Measurements from ENCODE around the gene DARS1. TPM values are rescaled to one million over a fixed set of nuclear protein-coding genes. Genes with fewer than 3 reads are reported as not detected.

The DARS1 gene
- total RNA-seq: 48.8 and 62.5 TPM in 2 replicates

DNA sequence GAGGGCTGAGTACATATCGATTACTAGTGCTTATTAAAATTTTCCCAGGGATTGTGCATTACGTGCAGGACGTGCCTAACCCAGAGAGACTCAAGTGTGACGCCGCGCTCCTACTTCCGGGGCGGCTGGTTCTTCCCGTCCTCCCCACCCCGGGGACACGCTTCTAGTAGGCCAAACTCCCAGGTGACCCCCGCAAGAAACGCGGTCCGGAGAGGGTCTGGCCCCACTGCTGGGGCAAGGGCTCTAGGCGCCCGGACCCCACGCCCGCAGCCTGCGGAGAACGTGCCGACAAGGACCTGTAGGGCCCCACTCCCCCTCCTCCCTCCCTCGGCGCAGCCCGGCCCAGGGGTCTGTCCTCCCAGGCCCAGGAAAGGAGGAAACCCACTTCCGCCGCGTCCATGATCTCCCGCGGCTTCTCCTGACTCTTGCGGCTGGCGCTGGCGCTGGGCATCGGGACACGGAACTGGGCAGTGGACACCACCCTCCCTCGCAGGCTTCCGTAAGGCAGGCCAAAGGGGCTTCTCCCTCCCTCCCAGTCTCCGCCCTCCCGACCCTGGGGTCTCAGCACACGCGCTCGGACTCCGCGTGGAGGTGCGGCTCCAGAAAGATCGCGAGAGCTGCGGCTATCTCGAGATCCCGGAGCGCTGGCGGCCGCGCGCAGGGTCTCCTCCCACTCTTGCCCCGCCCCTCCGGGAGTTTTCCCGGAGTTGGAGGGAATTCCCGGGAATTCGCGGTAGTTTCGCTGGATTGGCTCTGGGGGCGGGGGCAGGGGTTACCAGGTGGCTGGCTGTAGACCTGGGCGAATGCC lies at the start of gene DARS1:
TSS of gene DARS1 (minus strand) at position 609 of the 808 bp plus-strand sequence. CDS start at position 451, 158 bp downstream.

DNA sequence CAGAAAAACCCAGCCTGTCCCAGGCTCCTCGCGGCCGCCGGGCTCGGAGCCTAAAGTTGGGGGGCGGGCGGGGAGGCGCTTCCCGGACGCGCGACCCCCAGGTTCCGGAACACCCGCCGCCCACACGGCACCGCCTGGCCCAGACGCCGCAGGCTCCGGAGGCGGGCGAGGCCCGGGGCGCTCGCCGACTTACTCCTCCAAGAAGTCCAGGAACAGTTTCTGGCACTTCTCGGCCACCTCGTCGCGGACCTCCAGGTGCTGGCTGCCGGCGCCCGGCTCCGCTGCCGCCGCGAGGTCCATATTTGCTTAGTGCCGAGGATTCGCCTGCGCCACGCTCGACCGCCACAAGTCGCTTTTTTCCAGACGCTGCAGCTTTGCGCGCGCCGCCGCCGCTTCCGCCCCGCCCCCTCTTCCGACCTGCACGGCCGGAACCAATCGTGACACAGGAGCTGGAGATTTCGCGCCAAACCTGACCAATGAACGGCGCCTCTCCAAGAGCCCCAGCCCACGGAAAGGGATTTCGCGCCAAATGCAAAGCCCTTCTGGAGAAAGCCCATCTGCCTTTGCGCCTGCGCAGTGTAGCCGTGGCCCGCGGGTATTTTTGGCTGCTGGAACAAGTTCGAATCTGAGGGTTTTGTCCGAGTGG lies 109.2 kb downstream of the DARS1 start, which contains the start of gene MCM6:
TSS of gene MCM6 (minus strand) at position 378 of the 646 bp plus-strand sequence. CDS start at position 300, 78 bp downstream.

Other genes with a start within 250 kb of the DARS1 start
- 24.2 and 28.1 TPM in 2 replicates for gene UBXN4, start 243.8 kb downstream of the DARS1 start, total RNA-seq
- not detected in 2 replicates for gene LCT, start 148.4 kb downstream of the DARS1 start, total RNA-seq
- 44.4 and 46.5 TPM in 2 replicates for gene MCM6, start 109.2 kb downstream of the DARS1 start, total RNA-seq
- gene CXCR4, start 132.5 kb upstream of the DARS1 start, total RNA-seq: not detected in 2 replicates